ENCODE measurements around the gene DPEP1.

DNA sequence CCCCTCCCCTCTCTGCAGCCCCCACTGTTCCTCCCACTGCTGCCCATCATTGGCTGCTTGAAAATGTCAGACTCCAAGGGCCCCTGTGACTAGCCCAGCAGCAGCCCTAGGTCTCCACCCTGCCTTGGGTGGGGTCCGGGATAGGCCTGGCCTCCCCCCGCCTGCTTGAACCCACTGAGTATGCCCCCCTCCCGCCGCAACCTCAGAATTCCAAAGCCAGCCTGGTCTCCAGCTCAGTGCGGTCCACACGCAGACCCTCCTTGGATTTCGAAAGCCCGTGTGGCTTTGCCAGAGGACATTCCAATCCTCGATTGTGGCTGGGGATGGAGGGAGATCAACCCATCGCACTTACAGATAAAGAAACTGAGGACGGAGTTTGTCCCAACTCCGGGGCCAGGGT, 6.4 kb downstream of the DPEP1 start:
- TF ChIP-seq, protein P1, sequence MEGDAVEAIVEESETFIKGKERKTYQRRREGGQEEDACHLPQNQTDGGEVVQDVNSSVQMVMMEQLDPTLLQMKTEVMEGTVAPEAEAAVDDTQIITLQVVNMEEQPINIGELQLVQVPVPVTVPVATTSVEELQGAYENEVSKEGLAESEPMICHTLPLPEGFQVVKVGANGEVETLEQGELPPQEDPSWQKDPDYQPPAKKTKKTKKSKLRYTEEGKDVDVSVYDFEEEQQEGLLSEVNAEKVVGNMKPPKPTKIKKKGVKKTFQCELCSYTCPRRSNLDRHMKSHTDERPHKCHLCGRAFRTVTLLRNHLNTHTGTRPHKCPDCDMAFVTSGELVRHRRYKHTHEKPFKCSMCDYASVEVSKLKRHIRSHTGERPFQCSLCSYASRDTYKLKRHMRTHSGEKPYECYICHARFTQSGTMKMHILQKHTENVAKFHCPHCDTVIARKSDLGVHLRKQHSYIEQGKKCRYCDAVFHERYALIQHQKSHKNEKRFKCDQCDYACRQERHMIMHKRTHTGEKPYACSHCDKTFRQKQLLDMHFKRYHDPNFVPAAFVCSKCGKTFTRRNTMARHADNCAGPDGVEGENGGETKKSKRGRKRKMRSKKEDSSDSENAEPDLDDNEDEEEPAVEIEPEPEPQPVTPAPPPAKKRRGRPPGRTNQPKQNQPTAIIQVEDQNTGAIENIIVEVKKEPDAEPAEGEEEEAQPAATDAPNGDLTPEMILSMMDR (conservative IDR thresholded peaks at IDR 0.05; ENCODE audit: low read depth in 2 of 2), result no peak
- TF ChIP-seq JUNB (IDR thresholded peaks at IDR 0.05; ENCODE audit: unreplicated experiment), result no peak
- TF ChIP-seq EZH2 (IDR thresholded peaks at IDR 0.05; ENCODE audit: low read depth, unreplicated experiment), result no peak
- TF ChIP-seq EZH2phosphoT487 (IDR thresholded peaks at IDR 0.05; ENCODE audit: unreplicated experiment), result no peak
- no peak for TF ChIP-seq STAT1 (IDR thresholded peaks at IDR 0.05; ENCODE audit: unreplicated experiment)
- no peak for TF ChIP-seq POLR2AphosphoS5 (IDR thresholded peaks at IDR 0.05; ENCODE audit: low read depth)

Measured in GM23338 (cell line).